HG03460 (cell line): ENCODE results near the gene LY86.

Source experiments
- ATAC-seq: cut with Tn5 transposase; IDR thresholded peaks from one replicate; pipeline ENCODE4 v1.9.1; 2021; ENCODE audit not compliant: unreplicated experiment

The LY86 gene

DNA sequence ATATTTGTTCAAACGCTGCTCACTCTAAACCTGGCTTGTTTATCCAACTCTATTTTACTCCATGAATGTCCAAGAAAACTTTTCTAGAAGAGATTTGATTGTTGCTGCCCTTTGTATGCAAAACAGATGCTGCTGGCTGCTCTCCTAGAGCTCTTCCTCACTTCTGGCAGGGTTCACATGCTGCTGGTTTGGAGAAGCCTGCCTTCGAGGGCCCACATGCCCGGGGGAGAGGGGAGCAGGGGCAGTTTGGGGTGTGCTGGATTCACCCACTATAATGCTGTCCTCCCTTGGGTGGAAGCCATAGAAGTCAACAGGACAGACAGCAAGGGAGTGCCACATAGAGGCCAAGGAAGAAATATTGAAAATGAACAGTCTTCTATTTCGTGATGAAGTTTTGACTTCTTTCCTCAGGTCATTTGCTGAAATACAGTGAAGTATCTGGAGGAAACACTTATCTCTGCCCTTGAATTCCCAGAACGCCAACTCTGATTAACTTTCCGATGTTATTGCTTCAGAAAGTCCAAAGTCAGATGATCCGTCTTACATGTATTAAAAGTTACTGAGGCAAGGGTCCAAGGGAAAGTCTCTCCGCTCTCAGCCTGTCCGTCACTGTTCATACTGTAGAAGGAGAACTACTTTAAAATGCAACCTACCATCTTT lies 32.4 kb downstream of the LY86 start:
- no peak for ATAC-seq

DNA sequence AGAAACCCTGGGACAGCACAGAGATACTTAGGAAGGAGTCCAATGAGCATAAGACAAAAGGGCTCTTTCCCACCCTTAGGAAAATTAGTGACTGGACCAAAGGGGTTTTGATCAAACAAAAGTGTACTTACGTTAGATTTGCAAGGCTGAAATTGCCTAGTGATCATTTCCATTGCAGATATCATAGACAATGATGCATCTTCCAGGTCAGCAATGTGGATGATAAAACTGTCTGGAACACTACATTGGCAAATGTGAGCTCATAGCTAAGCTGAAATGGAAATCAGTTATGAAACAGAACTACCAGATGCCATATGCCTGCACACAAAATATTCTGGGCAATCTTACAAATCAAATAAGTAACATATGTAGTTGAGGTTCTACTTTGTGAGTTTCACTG lies 34.0 kb downstream of the LY86 start:
- ATAC-seq = no peak

DNA sequence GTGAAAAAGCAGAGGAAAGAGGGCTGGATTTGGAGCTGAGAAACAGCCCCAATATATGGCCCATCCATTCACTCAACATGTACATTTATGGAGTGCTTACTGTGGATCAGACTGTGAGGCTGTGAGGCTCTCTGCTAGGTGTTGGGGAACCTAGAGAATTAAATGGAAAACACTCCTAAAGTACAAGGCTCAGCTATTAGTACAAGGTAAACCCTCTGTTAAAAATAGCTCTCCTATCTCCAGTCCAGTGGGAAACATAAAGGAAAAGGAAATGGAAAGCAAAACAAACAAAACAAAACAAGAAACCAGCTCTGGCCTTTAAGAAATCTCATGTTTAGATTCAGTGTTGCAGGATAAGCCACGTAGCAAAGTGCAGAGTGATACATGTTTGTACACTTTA lies 35.0 kb downstream of the LY86 start:
- ATAC-seq = no peak

DNA sequence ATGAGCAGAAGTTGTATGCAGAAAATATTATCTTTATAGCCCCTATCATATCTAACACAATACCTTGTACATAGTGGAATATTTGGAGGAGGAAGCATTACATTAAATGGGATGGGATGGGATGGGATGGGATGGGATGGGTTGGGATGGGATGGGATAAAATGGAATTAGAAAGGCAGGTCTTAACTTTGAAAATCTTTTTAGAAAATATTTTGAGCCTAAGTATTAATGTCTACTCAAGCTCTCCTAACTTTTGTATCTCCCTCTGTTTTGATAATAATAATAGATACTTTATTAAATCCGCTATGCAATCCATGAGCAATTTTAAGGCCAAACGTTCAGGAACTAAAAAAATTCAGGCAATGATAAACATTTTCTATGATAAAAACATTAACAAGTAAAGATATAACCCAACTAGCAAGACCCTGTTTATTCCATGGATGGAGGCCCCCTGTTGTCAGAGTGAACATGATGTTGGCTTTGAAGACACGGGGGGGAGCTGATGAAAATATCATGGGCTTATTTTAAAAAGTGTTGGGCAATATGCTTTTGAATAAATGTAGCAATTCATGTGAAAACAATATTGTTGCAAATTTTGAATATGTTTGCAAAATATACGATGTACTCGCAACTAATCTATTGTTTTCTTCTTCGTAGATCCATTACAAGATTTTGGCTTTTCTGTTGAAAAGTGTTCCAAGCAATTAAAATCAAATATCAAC lies 35.9 kb downstream of the LY86 start:
- ATAC-seq = no peak

DNA sequence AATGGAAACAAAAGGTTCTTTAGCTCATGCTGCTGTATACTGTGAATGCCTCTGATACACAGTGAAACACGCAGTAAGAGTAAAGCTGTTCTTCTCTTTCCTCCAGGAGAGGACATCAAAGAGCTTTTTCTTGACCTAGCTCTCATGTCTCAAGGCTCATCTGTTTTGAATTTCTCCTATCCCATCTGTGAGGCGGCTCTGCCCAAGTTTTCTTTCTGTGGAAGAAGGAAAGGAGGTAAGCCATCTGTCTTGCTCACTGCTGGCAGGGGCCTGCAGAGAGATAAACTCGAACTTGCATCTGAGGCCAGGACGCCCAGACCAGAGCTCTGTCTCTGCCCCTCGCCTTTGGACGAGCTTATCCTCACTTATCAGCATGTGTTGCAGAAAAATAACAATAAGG lies 37.7 kb downstream of the LY86 start:
- ATAC-seq = no peak

DNA sequence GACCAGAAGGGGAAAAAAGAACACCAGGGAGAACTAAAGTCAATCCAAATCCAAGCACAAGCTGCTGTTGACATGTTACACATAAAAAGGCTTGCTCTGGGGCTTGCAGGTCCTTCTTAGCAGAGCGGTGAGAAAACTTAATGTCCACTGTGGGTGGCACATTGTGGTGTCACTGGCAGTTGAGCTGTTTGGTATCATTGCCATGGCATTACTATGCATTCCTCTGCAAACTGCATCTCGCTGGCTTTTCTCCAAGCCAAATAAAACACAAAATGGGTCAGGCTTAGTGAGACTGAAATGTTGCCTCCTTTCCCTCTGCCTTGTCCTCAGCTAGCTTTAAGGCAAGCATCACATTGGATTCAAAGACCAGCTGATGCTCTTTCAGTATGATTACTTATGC lies 40.9 kb downstream of the LY86 start:
- ATAC-seq = no peak

DNA sequence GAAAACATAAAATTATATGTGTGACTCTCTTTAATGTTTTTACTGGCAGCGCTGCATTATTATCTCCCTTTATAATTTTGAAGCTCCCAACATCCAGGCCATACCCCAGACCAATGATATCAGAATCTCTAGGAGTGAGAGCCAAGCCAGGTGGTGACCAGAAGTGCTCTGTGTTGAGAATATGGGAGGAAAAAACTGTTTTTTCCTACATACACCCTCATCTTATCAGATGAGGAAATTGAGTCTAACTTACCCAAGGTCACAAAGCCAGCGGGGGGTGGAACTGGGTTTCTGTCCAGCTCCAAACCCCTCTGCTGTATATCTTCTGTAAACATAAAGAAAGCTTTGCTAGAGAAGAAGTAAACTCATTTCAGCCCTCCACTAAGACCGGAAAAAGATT lies 42.5 kb downstream of the LY86 start:
- no peak for ATAC-seq

DNA sequence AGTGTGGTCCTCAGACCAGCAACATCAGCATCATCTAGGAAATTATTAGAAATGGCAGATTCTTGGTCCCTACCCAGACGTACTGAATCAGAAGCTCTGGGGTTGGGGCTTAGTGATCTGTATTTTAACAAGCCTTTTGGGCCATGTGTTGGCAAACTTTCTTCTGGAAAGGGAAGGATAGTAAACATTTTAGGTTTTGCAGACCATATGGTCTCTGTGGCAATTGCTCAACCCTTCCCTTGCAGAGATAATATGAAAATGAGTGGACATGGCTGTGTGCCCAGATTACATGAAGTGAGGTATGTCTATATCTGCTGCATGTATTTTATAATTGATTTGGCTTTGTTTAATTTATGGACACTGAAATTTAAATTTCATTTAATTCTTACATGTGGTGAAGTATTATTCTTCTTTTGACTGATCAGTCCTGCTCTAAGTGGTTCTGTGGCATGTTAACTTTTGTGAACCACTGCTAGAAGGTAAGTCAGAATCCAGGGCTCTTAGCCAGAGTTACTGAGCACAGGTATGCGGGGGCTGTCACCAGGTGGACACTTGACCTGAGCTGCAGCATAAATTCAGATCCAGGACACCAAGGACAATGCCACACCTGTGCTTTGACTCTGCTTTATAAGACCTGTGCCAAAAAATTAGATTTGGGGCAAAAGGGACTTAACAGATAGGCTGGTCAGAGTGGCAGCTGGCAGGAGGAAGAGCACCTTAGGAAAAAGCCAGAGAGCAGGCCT lies 43.2 kb downstream of the LY86 start:
- no peak for ATAC-seq

DNA sequence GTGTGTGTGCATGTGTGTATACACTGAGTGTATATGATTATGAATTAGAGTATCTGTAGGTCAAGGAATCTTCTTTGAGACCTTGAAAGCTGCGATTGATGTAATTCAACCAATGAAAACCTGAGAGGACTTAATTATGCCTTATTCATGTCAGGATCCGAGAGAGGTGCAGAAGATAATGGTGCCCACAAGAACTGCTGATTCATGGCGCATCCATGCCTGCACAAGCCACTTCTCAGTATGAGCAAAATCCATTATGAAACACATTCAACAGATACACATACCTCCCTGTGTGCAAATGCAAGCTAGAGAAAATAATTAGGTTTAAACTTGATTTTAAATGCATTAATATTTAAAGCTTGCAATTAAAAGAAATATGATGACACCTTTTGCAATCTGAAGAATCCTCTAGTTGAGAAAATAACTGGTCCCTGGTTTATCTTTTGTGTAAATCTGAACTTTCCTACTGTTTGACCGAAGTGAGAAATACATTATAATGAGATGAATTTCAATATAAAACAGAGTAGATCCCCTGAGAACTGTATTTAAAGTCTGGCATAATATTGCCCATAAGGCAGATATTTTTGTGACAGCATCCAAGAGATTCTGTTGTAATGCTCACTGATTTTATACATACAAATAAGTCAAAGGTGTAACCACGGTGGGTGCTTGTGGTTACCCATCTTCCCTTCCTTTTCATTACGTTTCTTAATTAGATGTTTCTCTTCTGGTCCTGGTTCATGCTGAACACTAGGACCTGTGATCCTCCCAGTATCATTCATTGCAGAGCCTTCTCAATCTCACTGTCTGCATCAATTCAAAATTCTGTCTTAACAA lies 45.6 kb downstream of the LY86 start:
- no peak for ATAC-seq

DNA sequence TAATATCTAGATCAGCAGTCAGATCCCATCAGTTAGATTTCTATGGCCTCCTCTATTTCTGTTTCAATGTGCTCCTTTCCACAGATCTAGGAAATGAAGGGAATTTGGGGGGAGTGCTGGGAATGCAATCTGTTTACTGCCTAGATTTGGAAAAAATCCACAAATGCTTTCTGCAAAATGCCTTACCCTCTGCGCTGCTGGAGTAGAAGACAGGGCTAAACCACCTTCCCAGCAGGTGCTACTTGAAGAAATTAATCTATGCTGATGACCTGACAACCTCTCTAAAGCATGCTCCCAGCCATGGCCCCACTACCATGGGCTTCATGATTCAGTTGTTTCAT lies 46.2 kb downstream of the LY86 start:
- ATAC-seq = no peak

DNA sequence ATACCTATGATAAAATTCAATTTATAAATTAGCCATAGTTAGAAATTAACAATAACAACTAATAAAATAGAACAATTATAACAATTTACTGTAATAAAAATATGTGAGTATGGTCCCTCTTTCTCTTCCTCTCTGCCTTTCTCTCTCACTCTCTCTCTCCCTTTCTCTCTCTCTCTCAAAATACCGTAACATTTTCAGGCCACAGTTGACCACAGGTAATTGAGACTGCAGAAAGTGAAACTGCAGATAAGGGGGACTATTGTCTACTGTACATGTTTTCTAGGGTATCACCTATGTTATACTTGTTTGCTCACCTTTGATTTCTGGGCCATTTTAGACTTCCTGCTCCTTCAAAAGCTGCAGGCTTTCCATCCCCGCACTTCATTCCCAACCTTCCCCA lies 46.8 kb downstream of the LY86 start:
- peak; percentile 74 for ATAC-seq

DNA sequence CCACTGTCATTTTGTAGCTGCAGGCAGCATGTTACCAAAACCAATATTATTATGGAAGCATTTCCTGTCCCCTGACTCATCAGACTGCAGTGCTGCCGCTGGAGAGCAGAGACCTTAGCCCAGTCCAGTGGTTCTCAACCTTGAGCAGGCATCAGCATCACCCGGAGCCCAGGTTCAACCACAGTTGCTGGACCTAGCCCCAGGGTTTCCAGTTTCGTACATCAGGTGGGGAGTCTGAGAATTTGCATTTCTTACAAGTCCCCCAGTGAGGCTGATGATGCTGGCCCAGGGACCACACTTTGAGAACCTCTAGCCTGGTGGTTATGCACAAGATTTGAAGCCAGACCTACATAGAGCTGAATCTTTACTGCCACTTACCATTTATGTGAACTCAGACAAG lies 47.3 kb downstream of the LY86 start:
- peak; percentile 58 for ATAC-seq

DNA sequence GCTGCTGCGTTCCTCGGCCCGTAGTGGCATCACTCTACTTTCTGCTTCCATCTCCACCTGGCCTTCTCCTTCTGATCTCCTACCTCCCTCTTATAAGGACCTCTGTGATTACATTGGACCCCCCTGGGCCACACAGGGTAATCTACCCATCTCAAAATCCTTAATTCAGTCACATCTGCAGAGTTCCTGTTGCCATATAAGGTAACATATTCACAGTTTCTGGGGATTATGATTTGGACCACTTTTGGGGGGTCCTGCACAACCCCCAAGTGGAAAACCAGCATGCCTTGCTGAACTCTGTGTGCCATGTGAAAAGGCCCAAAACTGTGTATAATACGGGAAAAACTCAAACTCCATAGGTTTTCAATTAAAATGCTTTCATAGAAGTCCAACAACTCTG lies 51.1 kb downstream of the LY86 start:
- no peak for ATAC-seq

DNA sequence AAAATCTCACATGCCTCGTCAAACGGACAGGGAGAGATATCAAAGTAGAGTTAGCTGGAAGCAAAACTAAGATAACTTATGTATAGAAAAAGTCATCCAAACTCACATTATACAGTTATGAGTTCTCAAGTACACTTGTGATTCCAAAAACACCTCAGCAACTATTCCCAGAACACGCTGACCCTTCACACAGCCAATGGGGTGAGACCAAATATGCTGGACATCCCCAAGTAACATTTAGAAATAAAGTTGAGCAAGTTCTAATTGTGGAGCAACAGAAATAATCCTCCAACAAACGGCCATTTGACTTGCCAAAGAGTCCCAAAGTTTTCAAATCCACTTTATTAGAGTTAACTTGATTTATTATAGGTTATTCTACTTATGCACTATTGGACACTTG lies 52.4 kb downstream of the LY86 start:
- no peak for ATAC-seq

DNA sequence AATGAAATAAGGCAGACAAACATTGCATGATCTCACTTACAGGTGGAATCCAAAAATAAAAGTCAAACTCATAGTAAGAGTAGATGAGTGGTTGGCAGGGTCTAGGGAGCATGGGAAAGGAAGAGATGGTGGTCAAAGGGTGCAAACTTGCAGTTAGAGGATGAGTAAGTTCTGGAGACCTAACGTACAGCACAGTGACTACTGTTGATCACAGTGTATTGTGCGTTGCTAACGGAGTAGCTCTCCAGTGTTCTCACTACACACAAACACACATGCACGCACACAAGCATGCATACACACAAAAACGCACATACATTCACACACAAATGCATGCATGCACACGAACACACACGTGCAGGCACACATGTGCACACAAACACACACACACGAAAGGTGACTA lies 54.9 kb downstream of the LY86 start:
- ATAC-seq = peak; percentile 69

DNA sequence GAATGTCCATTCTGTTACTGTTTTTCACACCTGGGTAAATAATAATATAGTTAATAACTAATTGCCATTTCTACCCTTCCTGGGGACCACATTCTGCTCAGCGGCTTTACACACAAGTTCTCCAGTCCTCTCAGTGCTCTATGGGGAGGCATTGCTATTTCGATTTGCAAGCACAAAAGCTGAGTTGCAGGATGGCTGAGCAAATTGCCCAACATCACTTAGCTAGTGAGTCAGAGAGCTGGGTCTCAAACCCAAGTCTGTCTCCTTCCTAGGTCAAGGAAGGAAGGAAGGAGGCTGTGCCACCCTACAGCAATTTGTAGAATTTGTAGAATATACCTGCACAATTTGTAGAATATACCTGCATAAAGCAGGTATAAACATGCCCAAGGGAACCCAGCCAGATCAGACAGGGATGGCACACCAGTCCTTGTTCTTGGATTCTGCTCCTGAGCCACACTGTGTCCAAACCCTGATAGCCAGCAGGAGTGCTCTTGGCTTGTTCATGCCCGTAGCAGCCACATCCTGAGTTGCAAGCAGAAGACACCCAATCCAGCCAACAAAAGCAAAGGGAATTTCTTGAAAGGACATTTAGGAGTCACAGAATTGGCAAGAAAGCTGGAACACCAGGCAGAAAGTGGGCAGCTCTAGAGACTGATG lies 56.9 kb downstream of the LY86 start:
- ATAC-seq = no peak

DNA sequence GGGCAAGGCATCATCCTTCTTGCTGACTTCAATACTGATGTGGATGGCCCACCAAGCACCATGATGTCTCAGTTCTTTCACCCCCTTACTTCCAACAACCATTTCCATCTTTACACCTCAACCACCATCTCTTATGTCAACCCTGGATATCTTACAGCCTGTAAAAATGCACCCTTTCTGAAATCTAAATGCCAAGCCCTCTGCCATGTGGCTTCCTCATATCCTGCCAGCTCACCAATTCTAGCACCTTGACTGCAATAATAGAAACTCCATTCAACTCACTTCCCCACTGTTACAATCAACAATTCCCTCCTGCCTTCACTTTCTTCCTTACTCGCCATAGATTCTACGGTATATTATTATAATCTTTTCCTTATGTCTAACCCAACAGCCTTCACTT lies 57.9 kb downstream of the LY86 start:
- no peak for ATAC-seq

DNA sequence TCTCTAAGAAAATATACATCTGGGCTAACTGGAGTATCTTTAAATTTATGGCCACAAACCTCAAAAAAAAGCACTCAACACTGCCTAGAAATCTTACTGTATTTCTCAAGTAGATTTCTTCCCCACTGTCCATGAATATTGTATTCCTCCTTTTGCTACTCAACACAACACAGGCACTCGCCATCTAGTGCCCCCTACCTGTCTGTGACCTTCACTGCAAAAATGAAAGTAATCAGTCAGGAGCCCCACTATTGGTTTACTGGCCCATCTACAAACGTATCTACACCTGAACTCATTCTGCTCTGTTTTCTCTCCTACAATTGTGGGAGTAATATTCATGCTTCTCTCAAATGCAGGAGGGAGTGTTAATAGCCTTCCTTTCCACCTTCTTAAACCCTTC lies 58.3 kb downstream of the LY86 start:
- no peak for ATAC-seq

DNA sequence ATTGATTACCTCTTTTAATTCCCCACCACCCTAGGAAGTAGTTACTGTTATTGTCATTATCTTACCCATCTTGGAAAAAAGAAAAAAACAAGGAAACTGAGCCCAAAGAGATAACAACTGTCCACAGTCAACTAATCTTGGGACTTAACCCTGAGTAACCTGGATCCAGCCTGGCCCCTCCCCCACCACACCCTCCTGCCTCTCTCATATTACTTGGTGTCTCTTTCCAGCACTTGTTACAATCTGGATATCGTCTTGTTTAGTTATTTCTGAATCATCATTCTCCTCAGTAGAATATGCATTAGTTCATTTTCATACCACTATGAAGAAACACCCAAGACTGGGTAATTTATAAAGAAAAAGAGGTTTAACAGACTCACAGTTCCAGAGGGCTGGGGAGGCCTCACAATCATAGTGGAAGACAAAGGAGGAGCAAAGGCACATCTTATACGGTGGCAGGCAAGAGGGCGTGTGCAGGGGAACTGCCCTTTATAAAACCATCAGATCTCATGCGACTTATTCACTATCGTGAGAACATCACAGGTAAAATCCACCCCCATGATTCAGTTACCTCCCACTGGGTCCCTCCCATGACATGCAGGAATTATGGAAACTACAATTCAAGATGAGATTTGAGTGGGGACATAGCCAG lies 60.3 kb downstream of the LY86 start:
- ATAC-seq = no peak

DNA sequence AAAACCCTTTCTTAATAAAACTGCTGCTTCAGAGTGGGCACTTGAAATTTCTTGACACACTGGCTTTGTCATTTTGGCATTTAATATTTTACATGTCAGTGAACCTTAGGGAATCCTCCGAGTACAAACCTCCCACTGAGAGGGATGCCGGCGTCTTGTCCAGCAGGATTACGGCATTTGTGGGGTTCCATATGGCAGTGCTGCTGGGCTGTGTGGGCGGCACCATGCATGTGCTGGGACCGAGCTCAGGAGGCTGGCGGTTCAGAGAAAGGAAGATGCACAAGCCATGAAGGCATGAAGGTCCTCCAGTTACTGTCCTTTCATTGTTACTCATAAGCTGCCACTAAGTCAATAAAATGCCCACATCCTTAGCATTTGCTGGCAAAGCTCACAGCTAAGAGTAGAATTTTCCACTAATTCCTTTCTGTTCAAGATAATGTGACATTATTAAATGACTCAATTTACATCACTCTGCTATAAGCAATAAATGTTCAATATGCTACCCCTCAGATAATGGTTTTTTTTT lies 61.4 kb downstream of the LY86 start:
- ATAC-seq = no peak
